CD4-positive, alpha-beta T cell treated with Interleukin-17A for 4 hours (primary cell): ENCODE results near the gene KLHL29.

Experiments used
- DNase-seq: peaks from one replicate; pipeline ENCODE4 v3.0.0-alpha.2; 2020; ENCODE audit warnings: mixed read lengths

KLHL29 gene

DNA sequence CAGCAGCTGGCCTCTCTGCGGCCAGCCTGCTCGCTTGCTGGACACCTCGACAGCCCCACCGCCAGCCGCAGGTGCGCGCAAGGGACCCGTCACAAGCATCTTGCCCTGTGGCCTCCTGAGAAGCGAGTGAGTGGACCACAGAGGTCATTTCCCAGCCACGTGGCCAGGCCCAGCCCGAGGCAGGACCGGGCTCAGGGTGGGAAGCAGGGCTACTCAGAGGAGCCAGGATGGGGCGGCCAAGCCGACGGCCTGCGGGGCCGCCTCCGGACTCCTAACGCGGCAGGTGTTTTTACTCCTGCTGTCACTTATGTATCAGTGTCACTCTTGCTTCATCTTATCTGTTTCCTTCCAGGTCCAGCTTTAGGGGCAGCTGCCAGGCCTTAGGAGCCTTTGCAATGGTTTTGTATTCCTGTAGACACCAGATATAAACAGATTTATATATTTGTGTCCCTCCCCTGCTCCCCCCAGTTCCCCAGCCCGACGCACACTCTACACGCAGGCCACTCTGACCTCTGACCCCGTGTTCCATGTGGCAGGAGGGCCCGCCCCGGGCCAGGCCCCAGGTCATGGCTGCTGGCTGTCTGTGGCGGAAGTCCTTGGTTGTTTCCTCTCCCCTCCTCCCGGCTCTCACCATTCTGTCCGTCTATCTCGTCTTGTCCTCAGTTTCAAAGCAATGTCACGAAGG lies 305.6 kb downstream of the KLHL29 start:
- no peak for DNase-seq

DNA sequence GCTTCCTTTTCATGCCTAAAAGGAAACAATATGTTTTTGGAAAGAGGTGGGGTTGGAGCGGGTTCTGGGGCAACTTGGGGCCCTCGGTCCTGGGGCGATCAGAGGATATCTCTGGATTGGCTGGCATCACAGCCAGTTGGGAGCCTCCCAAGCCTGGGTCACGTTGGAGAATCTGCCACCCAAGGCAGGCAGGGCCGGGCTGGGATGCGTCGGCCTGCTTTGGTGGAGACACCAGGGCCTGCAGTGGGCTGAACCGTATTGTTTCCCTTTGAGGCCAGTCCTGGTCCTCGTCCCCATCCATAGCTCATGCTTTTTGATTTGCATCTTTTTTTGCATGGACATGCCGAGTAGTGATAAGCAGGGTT lies 306.1 kb downstream of the KLHL29 start:
- no peak for DNase-seq

DNA sequence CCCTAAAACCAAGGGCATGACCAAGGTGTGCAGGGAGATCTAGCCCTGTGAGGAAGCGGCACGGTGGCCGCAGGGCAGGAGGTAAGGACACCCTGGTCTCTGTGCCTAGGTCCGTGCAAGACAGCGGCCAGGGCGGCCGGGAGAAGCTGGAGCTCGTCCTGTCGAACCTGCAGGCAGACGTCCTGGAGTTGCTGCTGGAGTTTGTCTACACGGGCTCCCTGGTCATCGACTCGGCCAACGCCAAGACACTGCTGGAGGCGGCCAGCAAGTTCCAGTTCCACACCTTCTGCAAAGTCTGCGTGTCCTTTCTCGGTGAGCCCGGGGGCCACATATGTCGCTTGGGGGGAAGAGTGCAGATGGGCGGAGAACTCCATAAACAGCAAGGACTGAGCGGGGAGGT lies 306.6 kb downstream of the KLHL29 start:
- DNase-seq: no peak

DNA sequence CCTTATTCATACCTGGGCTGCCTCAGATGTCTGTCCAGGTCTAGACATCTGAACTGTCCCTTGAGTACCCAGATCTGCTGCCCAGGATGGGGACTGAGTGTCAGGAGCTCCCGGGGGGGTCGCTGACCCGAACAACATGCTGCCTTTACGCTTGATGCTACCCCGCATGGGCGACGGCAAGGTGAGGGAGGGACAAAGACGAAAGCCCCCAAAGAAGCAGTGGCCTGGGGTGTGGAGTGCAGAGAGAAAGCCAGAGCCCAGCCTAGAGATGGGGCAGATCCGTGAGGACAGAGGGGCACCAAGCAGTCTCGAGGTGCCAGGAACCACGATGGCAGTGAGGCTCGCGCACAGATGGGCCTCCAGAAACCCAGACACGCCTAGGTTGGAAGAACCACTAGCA lies 307.3 kb downstream of the KLHL29 start:
- DNase-seq: no peak

DNA sequence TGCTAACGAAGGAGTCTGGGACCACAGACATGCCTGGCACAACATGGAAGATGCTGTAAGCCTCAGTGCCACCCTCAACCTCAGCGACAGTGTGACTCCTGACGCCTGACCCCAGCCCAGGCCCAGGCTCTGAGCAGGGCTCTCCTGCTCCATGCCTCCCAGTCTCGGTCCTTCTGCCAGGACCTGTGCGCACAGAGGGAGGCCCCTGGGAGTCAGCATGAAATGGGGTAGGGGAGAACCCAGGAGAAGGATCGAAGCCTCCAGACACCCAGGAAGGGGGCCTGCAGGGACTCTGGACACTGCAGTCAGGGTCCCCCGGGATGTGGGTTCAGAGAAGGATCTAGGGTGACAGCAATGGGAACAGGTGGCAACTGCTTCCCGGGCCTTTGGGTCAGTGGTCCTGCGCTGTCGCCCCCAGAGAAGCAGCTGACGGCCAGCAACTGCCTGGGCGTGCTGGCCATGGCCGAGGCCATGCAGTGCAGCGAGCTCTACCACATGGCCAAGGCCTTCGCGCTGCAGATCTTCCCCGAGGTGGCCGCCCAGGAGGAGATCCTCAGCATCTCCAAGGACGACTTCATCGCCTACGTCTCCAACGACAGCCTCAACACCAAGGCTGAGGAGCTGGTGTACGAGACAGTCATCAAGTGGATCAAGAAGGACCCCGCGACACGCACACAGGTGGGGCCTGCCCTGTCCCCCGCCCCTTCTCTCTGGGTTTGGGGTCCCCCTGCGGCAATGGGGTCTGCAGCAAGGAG lies 308.0 kb downstream of the KLHL29 start:
- DNase-seq: no peak

DNA sequence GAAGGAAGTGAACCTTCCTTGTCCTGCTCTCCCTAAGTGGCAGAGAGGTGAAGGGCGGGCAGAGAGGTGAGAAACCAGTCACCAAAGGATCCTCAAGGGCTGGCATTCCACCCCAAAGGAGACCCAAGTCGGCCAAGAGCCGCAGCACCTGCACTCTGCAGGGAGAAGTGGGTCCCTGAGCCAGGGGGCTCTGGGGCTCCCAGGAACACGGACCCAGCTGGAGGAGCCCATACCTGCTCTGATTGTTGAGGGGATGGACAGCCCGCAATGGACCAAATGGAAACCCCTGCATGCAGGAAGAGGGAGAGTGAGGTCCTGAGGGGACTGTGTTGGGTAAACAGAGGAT lies 308.6 kb downstream of the KLHL29 start:
- no peak for DNase-seq

DNA sequence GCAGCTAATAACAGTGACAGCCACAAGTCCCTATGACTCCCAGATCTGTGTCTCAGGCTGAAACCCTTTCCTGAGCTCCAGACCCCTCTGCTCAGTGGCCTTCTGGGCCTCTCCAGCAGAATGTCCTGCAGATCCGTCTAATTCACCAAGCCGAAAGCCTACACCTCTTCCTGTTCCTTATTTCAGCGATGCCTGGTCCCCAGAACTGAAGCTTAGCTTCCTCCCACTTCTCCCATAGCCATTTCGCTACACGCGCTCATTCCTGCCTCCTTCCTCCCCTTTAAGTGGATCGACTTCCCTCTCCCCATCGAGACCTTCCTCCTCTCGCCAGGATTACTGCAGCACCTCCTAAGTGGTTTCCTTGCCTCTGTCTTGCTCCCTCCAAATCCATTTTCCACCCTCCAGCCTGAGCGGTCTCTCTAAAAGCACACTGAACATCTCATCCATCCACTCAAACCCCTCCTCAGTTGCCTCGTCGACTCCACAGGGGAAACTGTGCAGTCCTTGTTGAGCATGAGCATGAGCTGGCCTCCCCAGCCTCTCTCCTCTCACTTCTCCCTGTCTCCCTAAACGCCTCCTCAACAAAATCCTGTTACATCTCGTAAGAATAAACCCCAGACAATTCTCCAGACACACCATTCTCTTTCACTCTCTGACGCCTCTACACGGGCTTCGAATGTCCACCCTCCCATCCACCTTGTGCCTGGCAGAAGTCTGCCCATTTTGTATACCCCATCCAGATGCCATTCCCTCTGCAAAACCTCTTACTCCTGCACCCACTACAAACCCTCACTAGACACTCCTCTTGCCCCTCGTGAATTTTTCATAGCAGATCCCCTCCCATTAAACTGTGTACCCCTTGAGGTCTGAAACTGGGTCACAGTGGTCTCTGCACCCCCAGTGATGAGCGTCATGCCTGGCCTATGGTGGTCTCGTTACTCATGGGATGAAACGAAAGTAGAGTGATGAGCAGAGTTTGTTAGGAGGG lies 309.4 kb downstream of the KLHL29 start:
- no peak for DNase-seq

DNA sequence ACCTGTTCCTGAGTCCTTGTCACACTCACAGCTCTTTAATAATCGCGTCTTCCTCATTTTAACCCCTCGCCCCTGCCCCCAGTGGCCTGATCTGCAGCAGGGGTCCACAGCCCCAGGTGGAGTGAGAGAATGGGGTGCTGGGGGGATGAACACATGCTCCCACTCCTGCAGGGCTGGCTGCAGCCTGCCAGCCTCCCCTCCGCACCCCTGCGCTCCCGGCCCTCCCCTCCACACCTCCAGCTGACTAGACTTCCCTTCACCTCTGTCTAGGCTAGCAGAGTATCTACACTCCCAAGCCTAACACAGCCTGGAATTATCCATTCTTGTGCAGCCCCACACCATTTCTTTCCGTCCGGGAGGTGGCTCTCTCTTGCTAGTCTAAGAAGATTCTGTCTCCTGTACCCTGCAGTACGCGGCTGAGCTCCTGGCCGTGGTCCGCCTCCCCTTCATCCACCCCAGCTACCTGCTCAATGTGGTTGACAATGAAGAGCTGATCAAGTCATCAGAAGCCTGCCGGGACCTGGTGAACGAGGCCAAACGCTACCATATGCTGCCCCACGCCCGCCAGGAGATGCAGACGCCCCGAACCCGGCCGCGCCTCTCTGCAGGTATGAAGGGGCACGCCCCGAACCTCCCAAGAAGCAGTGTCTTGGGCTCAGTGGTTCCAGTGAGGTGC lies 310.4 kb downstream of the KLHL29 start:
- DNase-seq: no peak

DNA sequence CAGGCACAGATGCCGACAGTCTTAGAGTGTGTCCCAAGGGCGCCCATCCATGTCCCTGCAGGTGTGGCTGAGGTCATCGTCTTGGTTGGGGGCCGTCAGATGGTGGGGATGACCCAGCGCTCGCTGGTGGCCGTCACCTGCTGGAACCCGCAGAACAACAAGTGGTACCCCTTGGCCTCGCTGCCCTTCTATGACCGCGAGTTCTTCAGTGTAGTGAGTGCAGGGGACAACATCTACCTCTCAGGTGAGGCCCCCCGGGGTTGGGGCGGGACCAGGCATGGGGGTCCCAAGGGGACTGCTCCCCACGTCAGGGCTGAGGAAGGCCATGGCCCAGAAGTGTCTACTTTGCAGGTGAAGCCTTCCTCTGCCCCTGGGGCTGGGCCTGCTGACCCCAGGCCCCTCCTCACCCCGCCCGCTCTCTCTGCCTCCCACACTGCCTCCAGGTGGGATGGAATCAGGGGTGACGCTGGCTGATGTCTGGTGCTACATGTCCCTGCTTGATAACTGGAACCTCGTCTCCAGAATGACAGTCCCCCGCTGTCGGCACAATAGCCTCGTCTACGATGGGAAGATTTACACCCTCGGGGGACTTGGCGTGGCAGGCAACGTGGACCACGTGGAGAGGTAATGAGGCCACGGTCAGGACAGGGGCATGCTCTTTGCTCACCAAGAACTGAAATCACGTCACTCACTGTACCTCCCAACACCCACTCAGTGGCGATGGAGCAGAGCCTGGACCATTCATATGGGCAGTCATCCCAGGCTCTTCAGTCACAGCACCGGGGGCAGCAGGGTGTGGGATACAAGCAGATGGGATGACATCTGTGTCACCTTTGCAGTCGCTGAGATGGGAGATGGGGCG lies 311.1 kb downstream of the KLHL29 start:
- DNase-seq: no peak

DNA sequence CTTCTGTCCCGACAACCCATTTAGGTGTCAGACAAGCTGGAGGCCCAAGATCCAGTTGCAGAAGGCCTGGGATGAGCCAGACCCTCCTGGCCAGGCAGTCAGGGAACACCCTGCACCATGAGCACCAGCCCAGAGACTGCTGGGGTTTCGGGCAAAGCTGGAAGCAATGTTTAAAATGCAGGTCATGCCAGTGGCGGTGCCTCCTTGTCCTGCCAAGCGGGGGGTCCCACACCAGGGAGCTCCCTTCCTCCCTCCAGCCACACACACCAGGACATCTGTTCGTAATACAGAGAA lies 311.7 kb downstream of the KLHL29 start:
- DNase-seq: no peak

DNA sequence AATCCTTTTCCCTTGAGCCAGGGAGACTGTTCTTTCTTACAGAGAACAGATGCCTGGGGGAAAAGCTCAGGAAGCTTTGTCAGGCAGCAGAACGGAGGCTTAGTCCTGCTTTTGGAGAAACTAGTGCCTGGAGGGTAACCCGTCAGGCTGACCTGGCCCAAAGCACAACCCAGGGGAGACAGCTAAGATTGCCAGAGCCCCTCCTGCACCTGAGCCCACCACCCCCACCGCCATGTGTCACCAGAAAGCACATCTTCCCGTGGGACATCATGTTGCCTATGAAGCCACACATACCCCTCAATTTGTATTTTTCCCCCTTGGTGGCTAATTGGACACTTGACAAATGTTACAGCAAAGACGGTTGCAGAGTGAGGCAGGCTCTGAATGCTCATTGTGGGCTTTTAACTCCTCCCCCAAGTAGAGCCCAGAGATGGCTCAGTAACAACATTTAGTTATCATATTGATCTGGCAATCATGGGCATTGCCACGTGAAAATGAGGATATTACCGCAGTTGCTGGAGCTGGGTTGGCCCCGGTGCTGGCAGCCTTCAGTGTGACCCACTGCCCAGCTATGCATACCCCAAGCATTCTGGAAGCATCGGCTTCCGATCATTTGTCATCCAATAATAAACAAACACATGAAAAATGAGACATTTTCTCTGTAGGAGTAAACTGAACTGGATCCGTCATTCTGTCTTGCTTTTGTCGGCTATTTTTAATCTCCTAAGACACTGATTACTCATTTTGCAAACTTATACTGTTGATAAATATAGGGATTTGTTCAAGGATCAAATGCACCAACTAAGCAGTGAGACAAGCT lies 312.5 kb downstream of the KLHL29 start:
- DNase-seq: no peak

DNA sequence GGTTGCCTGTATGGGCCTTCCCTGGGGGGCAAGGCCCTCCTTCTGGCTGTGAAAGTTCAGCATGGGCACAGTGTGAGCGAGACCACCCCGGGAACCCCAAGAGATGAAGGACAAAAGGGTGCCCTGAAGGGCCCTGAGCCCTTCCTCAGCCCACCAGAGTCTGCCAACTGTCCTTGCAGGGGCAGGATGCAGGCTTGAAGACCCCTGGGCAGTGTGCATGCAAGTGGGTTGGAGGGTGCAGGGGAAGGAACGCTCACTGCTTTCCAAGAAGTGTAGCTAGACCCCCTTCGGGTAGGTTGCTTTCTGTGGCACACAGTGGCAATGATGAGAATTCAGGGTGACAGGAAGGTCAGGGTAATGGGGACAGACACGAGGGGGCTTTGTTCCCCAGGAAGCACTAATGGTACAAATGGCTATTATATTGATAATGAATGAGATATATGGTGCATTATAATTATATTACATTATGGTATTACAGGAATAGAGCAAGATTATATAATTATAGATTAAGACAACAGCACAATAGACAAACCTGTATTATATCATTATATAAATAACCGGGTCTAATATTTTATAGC lies 313.2 kb downstream of the KLHL29 start:
- no peak for DNase-seq

DNA sequence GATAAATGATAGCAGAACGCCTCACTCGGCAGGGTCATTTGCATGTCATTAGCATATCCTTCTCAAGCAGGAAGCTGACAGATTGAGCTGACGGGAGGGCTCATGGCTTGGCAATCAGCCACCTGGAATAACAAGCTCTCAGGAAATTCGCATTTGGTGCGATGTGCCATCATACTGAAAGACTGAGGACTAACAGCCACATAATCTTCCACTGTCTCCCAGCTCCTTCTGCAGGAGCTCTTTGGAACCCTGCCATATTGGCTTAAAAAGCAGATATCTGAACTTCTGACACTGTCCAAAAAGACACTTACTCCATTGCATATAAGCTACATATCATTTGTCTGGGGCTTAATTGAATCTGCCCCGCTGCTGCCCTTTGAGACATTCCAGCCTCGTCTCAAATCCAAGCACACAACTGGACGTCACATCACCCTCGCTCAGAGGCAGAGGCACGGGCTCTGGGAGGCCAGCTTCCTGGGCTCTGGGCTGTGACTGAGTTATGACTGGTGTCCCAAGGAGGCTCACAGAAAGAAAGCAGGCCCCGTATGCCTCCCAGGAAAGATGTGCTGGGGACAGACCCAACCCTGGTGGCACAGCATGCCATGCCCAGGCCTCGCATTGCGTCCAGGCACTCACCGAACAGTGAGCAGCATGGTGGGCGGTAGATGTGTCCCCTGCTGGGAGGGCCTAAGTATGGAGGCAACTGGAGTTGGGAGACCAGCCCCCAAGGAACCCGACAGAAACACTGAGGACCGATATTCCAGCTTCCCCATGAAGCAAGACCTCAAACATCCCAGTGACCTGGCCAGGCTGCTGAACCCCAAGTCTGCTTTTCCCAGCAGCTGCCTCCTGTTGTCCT lies 314.0 kb downstream of the KLHL29 start:
- DNase-seq: no peak

DNA sequence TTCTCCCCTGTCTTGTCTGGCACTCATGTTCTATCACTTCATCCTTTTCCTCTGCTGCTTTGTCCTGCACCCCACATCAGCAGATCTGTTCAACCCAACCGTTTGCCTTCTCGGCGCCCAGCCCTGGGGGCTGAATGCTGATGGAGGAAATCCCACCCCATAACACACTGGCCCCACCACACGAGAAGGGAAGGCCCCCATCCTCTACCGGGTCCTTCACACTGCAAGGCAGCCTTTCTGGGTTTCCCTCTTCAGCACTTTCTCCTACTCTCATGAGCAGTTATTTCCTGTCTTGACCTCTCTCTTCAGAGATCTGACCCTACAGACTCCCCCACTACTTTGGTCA lies 314.6 kb downstream of the KLHL29 start:
- no peak for DNase-seq

DNA sequence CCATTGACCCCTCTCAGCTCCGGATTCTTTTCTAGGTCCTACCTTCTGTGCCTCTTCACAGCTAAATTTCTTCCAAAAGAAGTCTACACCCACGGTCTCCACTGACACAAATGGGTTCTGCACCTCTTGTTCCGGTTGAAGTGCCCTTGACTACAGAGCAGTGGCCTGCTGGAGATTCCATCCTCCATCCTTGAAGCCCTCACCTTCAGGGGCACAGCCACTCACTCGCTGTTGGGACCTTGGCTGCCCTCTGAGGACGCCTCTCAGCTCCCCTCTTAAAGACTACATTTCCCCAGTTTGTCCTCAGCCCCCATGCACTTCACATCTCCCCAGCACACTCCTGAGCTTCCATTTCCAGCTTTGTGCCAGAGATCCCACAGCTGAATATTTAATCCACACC lies 315.6 kb downstream of the KLHL29 start:
- DNase-seq: no peak

DNA sequence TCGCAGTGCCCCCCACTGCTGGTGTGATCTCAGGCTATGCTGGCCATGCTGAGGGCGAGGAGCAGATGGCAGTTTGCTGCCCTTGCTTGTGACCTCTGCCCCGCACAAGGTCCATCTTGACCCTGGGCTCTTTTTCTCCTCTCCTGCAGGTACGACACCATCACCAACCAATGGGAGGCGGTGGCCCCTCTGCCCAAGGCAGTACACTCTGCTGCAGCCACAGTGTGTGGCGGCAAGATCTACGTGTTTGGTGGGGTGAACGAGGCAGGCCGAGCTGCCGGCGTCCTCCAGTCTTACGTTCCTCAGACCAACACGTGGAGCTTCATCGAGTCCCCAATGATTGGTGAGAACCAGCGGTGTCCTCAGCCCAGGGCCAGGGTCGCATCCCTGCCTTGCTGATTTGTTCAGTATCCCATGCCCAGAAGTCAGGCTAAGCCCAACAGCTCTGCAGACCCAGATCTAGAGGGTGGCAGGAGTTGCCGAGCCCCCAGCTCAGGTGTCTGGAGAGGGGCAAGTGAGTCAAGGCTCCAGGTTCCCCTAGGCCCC lies 318.1 kb downstream of the KLHL29 start:
- no peak for DNase-seq

DNA sequence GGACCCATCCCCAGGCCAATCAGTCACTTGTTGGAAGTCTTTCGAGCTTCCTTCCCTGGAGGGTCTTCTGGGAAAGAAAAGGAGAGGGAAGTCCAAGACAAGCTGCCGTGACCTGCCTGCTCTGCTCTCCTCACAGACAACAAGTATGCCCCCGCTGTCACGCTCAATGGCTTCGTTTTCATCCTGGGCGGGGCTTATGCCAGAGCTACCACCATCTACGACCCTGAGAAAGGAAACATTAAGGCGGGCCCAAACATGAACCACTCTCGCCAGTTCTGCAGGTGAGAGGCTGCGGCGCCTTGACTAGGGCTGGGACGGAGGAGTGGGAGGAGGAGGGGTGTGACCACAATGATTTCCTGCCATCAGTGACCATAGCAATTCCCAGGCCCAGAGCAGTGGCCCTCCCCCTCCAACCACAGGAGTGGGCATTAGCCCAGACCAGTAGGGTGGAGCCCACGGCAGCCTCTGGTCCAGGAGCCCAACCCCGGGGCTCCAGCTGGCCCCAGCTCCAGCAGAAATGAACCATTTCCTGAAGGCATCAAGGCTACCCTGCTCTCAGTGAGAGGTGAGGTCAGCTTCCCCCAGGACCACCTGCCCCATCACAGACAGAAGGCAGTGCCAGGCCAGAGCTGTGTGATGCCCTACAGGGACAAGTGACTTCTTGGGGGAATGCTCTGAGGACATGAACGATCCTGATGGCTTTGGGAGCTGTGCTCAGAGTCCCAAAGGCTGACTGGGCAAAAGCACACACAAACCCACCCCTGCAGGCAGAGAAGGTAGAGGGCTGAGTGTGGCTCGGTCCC lies 318.8 kb downstream of the KLHL29 start:
- DNase-seq: no peak

DNA sequence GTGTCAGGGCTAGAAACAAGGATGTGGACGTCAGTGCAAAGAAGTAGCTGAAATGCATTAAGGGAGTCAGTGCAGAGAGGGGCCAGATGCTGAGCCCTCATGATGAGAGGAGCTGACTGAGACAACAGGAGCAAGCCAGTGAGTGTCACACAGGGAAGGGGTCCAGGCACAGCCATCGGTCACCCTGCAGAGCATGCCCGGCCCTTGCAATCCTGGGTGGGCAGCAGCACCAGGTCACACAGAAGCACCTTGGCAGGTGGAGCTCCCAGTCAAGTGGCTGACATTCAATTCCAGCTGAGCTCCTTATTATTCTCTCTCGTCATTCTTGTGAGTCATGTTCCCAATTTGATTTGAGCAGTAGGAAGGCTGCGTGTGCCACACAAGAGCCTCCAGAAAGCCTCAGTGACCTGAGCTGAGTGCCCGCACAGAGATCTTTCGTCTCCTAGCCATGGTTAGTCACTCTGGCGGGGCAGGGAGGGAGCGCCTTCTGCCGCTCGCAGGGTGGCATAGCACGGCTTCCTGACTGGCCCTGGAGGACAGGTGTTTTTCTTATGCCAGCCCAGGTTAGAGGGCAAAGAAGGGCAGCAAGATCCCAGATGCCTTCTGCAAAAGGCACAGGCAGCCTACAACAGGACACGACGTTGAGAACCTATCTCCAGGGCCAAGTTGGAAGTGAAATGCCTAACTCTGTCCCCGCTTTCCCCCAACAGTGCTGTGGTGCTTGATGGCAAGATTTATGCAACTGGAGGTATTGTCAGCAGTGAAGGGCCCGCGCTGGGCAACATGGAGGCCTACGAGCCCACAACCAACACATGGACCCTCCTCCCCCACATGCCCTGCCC lies 321.0 kb downstream of the KLHL29 start:
- no peak for DNase-seq
